Ascending aorta (tissue), 2 donors: ENCODE data around the gene HDGFL2. TPM values are rescaled to one million over a fixed set of nuclear protein-coding genes. Genes with fewer than 3 reads are reported as not detected.
A peak's percentile ranks its signal among the peaks of the same experiment; 100 is the strongest.
"Not testable (repeated sequence)": the region's sequence is repeated elsewhere in the genome, so short reads cannot be mapped to it uniquely, and the experiment has no call there.

Source experiments
- DNase-seq, 2 donors: peaks; one replicate each; pipeline ENCODE4 v3.0.0-alpha.2; 2019; ENCODE audit warnings: low spot score in 2 of 2
- H3K27ac ChIP-seq, 2 donors: fragments of 200-600 bp; sonication (generic); one replicate each; pipeline ENCODE4 v1.5.1; 2016 to 2017; ENCODE audit warnings: mild to moderate bottlenecking in 1 of 2
- H3K27me3 ChIP-seq: fragments of 200-600 bp; sonication (generic); one replicate; pipeline ENCODE4 v1.5.1; 2017
- H3K36me3 ChIP-seq, 2 donors: fragments of 200-600 bp; sonication (generic); one replicate each; pipeline ENCODE4 v1.5.1; 2016
- H3K4me1 ChIP-seq, 2 donors: fragments of 200-600 bp; sonication (generic); one replicate each; pipeline ENCODE4 v1.5.1; 2016 to 2017; ENCODE audit warnings: mild to moderate bottlenecking in 1 of 2
- H3K4me3 ChIP-seq, 2 donors: fragments of 200-600 bp; sonication (generic); one replicate each; pipeline ENCODE4 v1.5.1; 2016 to 2017; ENCODE audit warnings: mild to moderate bottlenecking in 1 of 2
- H3K9me3 ChIP-seq, 2 donors: fragments of 200-600 bp; sonication (generic); one replicate each; pipeline ENCODE4 v1.5.1; 2016
- intact Hi-C: fragments of 100-400 bp; cut with DNase I; formaldehyde crosslinking; loops from one replicate; pipeline ENCODE4 v1.15.1; 2023
- total RNA-seq: library from RNA; depleted of rRNA; stranded (reverse); fragments of >200 nt; gene quantifications from one replicate; pipeline ENCODE4 v1.1.0, GENCODE V29; 2016
- TF ChIP-seq, protein P1 (sequence below), 3 experiments: fragments of 200-600 bp in 2 of 3; fragments of 450-650 bp in 1 of 3; sonication (generic) in 2 of 3; IDR thresholded peaks; one replicate each; pipeline ENCODE4 v1.5.1; 2016 to 2019; ENCODE audit warnings: antibody characterized with exemption in 3 of 3, mild to moderate bottlenecking in 1 of 3, moderate library complexity in 1 of 3

Gene HDGFL2
- total RNA-seq, 1 donor from 2014 or later: 15.4 TPM

- Histone ChIP-seq H3K4me1 (peaks cover 0 to 2% of the 10 kb centered on the region in 2 donors), H3K36me3 (no peaks in the 10 kb centered on the region), H3K27me3 (no peaks in the 10 kb centered on the region), H3K4me3 (no peak within 1 kb of the TSS), H3K9me3 (no peaks in the 10 kb centered on the region), H3K27ac (no peak within 1 kb of the TSS)
- DNase-seq: no peak
- TF ChIP-seq, protein P1, sequence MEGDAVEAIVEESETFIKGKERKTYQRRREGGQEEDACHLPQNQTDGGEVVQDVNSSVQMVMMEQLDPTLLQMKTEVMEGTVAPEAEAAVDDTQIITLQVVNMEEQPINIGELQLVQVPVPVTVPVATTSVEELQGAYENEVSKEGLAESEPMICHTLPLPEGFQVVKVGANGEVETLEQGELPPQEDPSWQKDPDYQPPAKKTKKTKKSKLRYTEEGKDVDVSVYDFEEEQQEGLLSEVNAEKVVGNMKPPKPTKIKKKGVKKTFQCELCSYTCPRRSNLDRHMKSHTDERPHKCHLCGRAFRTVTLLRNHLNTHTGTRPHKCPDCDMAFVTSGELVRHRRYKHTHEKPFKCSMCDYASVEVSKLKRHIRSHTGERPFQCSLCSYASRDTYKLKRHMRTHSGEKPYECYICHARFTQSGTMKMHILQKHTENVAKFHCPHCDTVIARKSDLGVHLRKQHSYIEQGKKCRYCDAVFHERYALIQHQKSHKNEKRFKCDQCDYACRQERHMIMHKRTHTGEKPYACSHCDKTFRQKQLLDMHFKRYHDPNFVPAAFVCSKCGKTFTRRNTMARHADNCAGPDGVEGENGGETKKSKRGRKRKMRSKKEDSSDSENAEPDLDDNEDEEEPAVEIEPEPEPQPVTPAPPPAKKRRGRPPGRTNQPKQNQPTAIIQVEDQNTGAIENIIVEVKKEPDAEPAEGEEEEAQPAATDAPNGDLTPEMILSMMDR (IDR thresholded peaks at IDR 0.05): no peak
- intact Hi-C loops: no loop called here
These were observed 67.8 kb downstream of the HDGFL2 start, which contains the start of gene LRG1 for GRCh38 chr19:4539693-4540581. Gene LRG1 (minus strand): TSS chr19:4540036. CDS start chr19:4540013, 23 bp downstream.

DNA sequence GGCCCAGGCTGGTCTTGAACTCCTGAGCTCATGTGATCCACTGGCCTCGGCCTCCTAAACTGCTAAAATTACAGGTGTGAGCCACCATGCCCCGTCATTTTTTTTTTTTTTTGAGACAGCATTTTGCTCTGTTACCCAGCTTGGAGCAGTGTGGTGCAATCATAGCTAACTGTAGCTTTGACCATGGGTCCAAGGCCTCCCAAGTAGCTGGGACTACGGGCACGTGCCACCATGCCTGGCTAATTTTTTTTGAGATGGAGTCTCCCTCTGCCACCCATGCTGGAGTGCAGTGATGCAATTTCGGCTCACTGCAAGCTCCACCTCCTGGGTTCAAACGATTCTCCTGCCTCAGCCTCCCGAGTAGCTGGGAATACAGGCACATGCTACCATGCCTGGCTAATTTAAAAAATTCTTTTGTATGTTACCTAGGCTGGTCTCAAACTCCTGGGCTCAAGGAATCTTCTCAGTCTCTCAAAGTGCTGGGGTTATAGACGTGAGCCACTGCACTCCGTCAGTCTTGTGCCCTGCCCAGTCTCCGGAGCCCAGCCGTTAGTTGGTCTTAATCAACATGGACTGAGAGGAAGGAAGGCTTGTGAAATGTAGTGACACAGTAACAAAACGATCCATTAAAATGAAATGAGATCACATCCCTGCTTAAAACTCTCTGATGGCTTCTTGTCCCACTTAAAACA is 69.2 kb downstream of the HDGFL2 start:
- no peak overlapping the region for H3K4me3 ChIP-seq
- H3K9me3 ChIP-seq: no peaks in the 10 kb centered on the region
- no peak for DNase-seq
- no peaks in the 10 kb centered on the region for H3K36me3 ChIP-seq
- no peak overlapping the region for H3K27ac ChIP-seq
- no peaks in the 10 kb centered on the region for H3K4me1 ChIP-seq
- TF ChIP-seq, protein P1 (IDR thresholded peaks at IDR 0.05): no peak
- no peaks in the 10 kb centered on the region for H3K27me3 ChIP-seq
- intact Hi-C loops: no loop called here

DNA sequence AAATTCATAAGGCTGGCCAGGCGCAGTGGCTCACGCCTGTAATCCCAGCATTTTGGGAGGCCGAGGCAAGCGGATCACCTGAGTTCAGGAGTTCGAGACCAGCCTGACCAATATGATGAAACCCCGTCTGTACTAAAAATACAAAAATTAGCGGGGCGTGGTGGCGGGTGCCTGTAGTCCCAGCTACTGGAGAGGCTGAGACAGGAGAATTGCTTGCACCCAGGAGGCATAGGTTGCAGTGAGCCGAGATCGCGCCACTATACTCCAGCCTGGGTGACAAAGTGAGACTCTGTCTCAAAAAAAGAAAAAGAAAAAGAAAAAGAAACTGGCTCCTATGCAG is 69.7 kb downstream of the HDGFL2 start:
- H3K4me3 ChIP-seq, H3K9me3 ChIP-seq, H3K27ac ChIP-seq, intact Hi-C loops, H3K4me1 ChIP-seq, DNase-seq, H3K27me3 ChIP-seq, H3K36me3 ChIP-seq: not testable (repeated sequence)

DNA sequence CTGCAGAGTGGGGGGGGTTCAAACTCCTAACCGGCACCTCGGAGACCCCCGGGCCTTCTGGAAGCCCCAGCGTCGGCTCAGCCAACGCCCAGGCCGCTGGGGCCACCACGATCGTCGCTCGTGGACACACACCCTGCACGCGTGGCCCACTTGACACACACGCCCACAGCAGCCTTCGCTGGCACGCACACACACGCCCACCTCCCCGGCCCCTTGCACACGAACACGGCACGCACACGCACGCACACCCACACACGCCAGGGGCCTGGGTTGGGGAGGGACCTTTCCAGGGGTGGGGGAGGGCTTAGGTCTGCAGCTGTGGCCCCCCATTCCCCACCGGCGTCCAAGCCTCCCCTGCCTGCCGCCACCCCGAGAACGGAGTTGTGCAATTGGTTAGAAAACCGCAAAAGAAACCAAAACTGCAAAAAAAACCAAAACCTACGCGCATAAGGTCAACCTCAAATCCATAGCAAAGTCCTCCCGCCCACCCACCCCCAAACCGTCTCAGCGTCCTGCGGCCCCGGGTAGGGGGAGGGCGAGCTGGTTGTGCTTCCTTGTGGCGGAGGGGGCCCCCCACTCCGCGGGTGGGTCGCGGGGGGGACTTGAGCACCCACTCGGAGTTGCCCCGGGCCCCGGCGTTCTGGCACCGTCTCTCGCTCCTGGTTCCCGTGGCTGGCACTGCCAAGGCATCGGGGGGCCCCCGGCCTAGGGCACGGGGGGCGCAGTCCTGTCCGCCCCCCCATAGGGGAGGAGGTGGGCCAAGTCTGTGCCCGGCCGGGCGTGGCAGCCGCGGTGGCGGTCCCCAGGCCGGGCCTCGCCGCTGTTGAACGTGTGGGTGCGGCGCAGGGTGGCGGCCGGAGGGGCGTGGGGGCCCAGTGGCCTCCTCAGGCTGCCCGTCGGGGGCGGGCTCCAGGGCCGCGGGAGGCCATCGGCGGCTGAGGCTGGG is 71.1 kb downstream of the HDGFL2 start:
- TF ChIP-seq, protein P1 (IDR thresholded peaks at IDR 0.05): no peak
- peak overlapping the region in 1 of 2 donors; percentile 22 for H3K4me3 ChIP-seq
- H3K27me3 ChIP-seq: no peaks in the 10 kb centered on the region
- H3K4me1 ChIP-seq: no peaks in the 10 kb centered on the region
- no peak for DNase-seq
- no peaks in the 10 kb centered on the region for H3K9me3 ChIP-seq
- no peaks in the 10 kb centered on the region for H3K36me3 ChIP-seq
- no peak overlapping the region for H3K27ac ChIP-seq
- intact Hi-C loops: no loop called here

- no peaks in the 10 kb centered on the region for H3K4me1 ChIP-seq
- H3K36me3 ChIP-seq: no peaks in the 10 kb centered on the region
- no peaks in the 10 kb centered on the region for H3K27me3 ChIP-seq
- H3K9me3 ChIP-seq: no peaks in the 10 kb centered on the region
- TF ChIP-seq, protein P1 (IDR thresholded peaks at IDR 0.05): no peak
- no peak overlapping the region for H3K4me3 ChIP-seq
- intact Hi-C loops: no loop called here
- no peak for DNase-seq
- no peak overlapping the region for H3K27ac ChIP-seq
These were observed 71.9 kb downstream of the HDGFL2 start for GRCh38 chr19:4543842-4544647.
